ENCODE results near the gene EBI3. TPM values are rescaled to one million over a fixed set of nuclear protein-coding genes. Genes with fewer than 3 reads are reported as not detected.
"Not testable (repeated sequence)": the region's sequence is repeated elsewhere in the genome, so short reads cannot be mapped to it uniquely, and the experiment has no call there.

The EBI3 gene
- total RNA-seq, 1 donor from 2014 or later, result not detected

GRCh38 chr19:4232614-4233281 lies 3.4 kb downstream of the EBI3 start:
- no peak for DNase-seq (ENCODE audit: extremely low spot score in 2 of 2)
- Histone ChIP-seq H3K9me3 (no peaks in the 10 kb centered on the region), H3K27ac (no peak overlapping the region), H3K27me3 (no peaks in the 10 kb centered on the region), H3K36me3 (no peaks in the 10 kb centered on the region), H3K4me3 (no peak overlapping the region), H3K4me1 (no peaks in the 10 kb centered on the region)
- intact Hi-C loops (cut with DNase I), result no loop called here
- TF ChIP-seq CTCF (IDR thresholded peaks at IDR 0.05) (no peak), POLR2AphosphoS5 (IDR thresholded peaks at IDR 0.05; ENCODE audit: insufficient read depth in 1 of 2, low read depth in 1 of 2) (no peak), POLR2A (IDR thresholded peaks at IDR 0.05) (no peak)

GRCh38 chr19:4233282-4233853 lies 4.0 kb downstream of the EBI3 start:
- TF ChIP-seq POLR2A (IDR thresholded peaks at IDR 0.05), result no peak
- peak in 1 of 3 experiments; percentile 32 for TF ChIP-seq CTCF (IDR thresholded peaks at IDR 0.05)
- no peak for TF ChIP-seq POLR2AphosphoS5 (IDR thresholded peaks at IDR 0.05; ENCODE audit: insufficient read depth in 1 of 2, low read depth in 1 of 2)
- no peaks in the 10 kb centered on the region for H3K9me3 ChIP-seq
- no peak for DNase-seq (ENCODE audit: extremely low spot score in 2 of 2)
- no peaks in the 10 kb centered on the region for H3K4me1 ChIP-seq
- intact Hi-C loops (cut with DNase I), result no loop called here
- no peaks in the 10 kb centered on the region for H3K36me3 ChIP-seq
- no peak overlapping the region for H3K4me3 ChIP-seq
- H3K27me3 ChIP-seq, result no peaks in the 10 kb centered on the region
- H3K27ac ChIP-seq, result no peak overlapping the region

- Histone ChIP-seq H3K27ac (no peak overlapping the region), H3K36me3 (no peaks in the 10 kb centered on the region), H3K4me1 (no peaks in the 10 kb centered on the region), H3K27me3 (no peaks in the 10 kb centered on the region), H3K4me3 (no peak overlapping the region), H3K9me3 (no peaks in the 10 kb centered on the region)
- intact Hi-C loops (cut with DNase I), result no loop called here
- TF ChIP-seq CTCF (IDR thresholded peaks at IDR 0.05) (no peak), POLR2AphosphoS5 (IDR thresholded peaks at IDR 0.05; ENCODE audit: insufficient read depth in 1 of 2, low read depth in 1 of 2) (no peak), POLR2A (IDR thresholded peaks at IDR 0.05) (no peak)
- no peak for DNase-seq (ENCODE audit: extremely low spot score in 2 of 2)
These were observed 5.0 kb downstream of the EBI3 start for GRCh38 chr19:4234142-4234861.

GRCh38 chr19:4234862-4235201 lies 5.5 kb downstream of the EBI3 start:
- Histone ChIP-seq H3K36me3 (no peaks in the 10 kb centered on the region), H3K27ac (no peak overlapping the region), H3K27me3 (no peaks in the 10 kb centered on the region), H3K9me3 (no peaks in the 10 kb centered on the region), H3K4me1 (no peaks in the 10 kb centered on the region), H3K4me3 (no peak overlapping the region)
- TF ChIP-seq CTCF (IDR thresholded peaks at IDR 0.05) (no peak), POLR2A (IDR thresholded peaks at IDR 0.05) (no peak), POLR2AphosphoS5 (IDR thresholded peaks at IDR 0.05; ENCODE audit: insufficient read depth in 1 of 2, low read depth in 1 of 2) (no peak)
- intact Hi-C loops (cut with DNase I), result no loop called here
- DNase-seq (ENCODE audit: extremely low spot score in 2 of 2), result no peak

GRCh38 chr19:4237510-4237909 lies 8.2 kb downstream of the EBI3 start:
- H3K4me1 ChIP-seq; H3K4me3 ChIP-seq; H3K27me3 ChIP-seq; intact Hi-C loops (cut with DNase I); H3K9me3 ChIP-seq; DNase-seq (ENCODE audit: extremely low spot score in 2 of 2); H3K36me3 ChIP-seq; H3K27ac ChIP-seq: not testable (repeated sequence)

All from vagina (tissue), 2 donors.